ENCODE results near the gene BMPER. TPM values are rescaled to one million over a fixed set of nuclear protein-coding genes. Genes with fewer than 3 reads are reported as not detected.

Gene BMPER
- total RNA-seq, 4 donors from 2014 or later = 1.0 to 22.5 (median 12.0) TPM

- 92 to 94% methylated on average over 5 of the region's 5 CpGs for WGBS, 2 donors (ENCODE audit: low coverage in 1 of 2)
- H3K36me3 ChIP-seq = peaks cover 0 to 16% of the 10 kb centered on the region in 2 donors
- no peak for ATAC-seq
- no peak overlapping the region for H3K4me3 ChIP-seq
- H3K27me3 ChIP-seq = no peaks in the 10 kb centered on the region
- H3K27ac ChIP-seq = no peak overlapping the region
- H3K9me3 ChIP-seq = no peaks in the 10 kb centered on the region
- H3K4me1 ChIP-seq = peaks cover 0 to 15% (median 0%) of the 10 kb centered on the region in 3 donors
- TF ChIP-seq CTCF (IDR thresholded peaks at IDR 0.05) = no peak
- TF ChIP-seq POLR2AphosphoS5 (IDR thresholded peaks at IDR 0.05) = no peak
- TF ChIP-seq POLR2A (IDR thresholded peaks at IDR 0.05) = no peak
- TF ChIP-seq EP300 (IDR thresholded peaks at IDR 0.05) = no peak
Observed at GRCh38 chr7:34057956-34058355, 152.6 kb downstream of the BMPER start.

- Histone ChIP-seq H3K4me1 (peaks cover 0 to 15% (median 0%) of the 10 kb centered on the region in 3 donors), H3K9me3 (no peaks in the 10 kb centered on the region), H3K36me3 (peaks cover 0 to 14% of the 10 kb centered on the region in 2 donors), H3K27me3 (no peaks in the 10 kb centered on the region), H3K27ac (no peak overlapping the region), H3K4me3 (no peak overlapping the region)
- ATAC-seq = no peak
- WGBS, 2 donors (ENCODE audit: low coverage in 1 of 2) = 43 to 70% methylated on average over 1 of the region's 1 CpG
- no peak for TF ChIP-seq CTCF (IDR thresholded peaks at IDR 0.05)
- TF ChIP-seq EP300 (IDR thresholded peaks at IDR 0.05) = no peak
- TF ChIP-seq POLR2AphosphoS5 (IDR thresholded peaks at IDR 0.05) = no peak
- TF ChIP-seq POLR2A (IDR thresholded peaks at IDR 0.05) = no peak
Observed at GRCh38 chr7:34058801-34059135, 153.4 kb downstream of the BMPER start.

- WGBS, 2 donors (ENCODE audit: low coverage in 1 of 2) = 47 to 59% methylated on average over 2 to 4 of the region's 8 CpGs
- TF ChIP-seq CTCF (IDR thresholded peaks at IDR 0.05) (no peak), POLR2AphosphoS5 (IDR thresholded peaks at IDR 0.05) (no peak), EP300 (IDR thresholded peaks at IDR 0.05) (no peak), POLR2A (IDR thresholded peaks at IDR 0.05) (no peak)
- Histone ChIP-seq H3K36me3 (peaks cover 0 to 14% of the 10 kb centered on the region in 2 donors), H3K27ac (peak overlapping the region in 3 of 4 donors; percentile 9 to 44 (median 24)), H3K4me3 (no peak overlapping the region), H3K9me3 (no peaks in the 10 kb centered on the region), H3K27me3 (no peaks in the 10 kb centered on the region), H3K4me1 (peaks cover 0 to 17% (median 0%) of the 10 kb centered on the region in 3 donors)
- ATAC-seq = no peak
Observed at GRCh38 chr7:34059136-34059828, 153.9 kb downstream of the BMPER start.

GRCh38 chr7:34060196-34060947, 155.0 kb downstream of the BMPER start:
- WGBS, 2 donors (ENCODE audit: low coverage in 1 of 2) = 70% methylated on average over 4 of the region's 4 CpGs; no CpG with 5 or more reads in 1 of the 2 donors
- no peaks in the 10 kb centered on the region for H3K9me3 ChIP-seq
- no peaks in the 10 kb centered on the region for H3K27me3 ChIP-seq
- TF ChIP-seq POLR2A (IDR thresholded peaks at IDR 0.05) = no peak
- no peak for TF ChIP-seq POLR2AphosphoS5 (IDR thresholded peaks at IDR 0.05)
- no peak for TF ChIP-seq EP300 (IDR thresholded peaks at IDR 0.05)
- no peak for TF ChIP-seq CTCF (IDR thresholded peaks at IDR 0.05)
- no peak overlapping the region for H3K4me3 ChIP-seq
- ATAC-seq = no peak
- H3K4me1 ChIP-seq = peaks cover 0 to 28% (median 2%) of the 10 kb centered on the region in 3 donors
- H3K27ac ChIP-seq = peak overlapping the region in 1 of 4 donors; percentile 44
- peaks cover 0 to 9% of the 10 kb centered on the region in 2 donors for H3K36me3 ChIP-seq
